GM21529 (cell line): ENCODE data around the gene MLX.

Experiments
- ATAC-seq: cut with Tn5 transposase; IDR thresholded peaks from one replicate; pipeline ENCODE4 v1.9.1; 2021; ENCODE audit not compliant: unreplicated experiment

MLX gene

DNA sequence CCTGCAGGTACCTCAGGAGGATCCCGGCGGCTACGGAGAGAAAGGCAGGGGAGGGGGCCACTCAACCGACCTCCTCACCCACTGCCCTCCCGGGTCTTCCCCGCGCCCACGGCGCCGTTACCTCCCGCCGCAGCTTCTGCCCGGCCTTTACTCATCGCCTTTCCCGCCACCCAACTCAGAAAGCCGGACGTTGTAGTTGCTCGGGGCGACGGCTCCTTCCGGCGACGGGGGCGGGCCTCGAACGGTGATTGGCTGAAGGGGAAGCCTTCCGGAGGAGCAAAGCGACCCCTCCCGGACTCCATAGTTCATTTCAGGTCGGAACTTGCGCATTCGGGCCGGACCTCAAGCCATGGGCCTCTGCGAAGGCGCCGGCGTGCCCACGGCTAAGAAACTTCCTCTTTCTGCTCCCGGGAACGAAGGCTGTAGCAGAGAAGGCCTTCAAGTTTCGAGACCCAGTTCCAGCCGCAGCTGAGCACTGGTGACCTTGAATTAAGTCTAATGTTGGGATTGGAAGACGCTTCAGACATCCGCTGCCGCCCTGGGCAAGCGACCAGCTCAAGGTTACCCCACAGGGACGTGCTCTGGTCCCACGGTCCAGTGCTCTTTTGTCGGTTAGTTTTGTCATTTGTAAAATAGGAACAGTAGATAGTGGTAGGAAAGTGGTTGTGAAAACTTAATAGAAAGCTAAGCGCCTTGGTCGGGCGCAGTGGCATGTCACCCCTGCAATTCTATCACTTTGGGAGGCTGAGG, 10.8 kb downstream of the MLX start, which contains the start of gene PSMC3IP:
PSMC3IP (minus strand) TSS at position 198 of the 750 bp plus-strand sequence; CDS start at position 155, 43 bp downstream.
- peak; percentile 69 for ATAC-seq

GRCh38 chr17:42578282-42578869, 11.5 kb downstream of the MLX start:
- peak; percentile 56 for ATAC-seq

GRCh38 chr17:42579794-42580551, 13.1 kb downstream of the MLX start:
- ATAC-seq, result no peak

GRCh38 chr17:42581744-42582270, 14.9 kb downstream of the MLX start:
- ATAC-seq, result no peak

DNA sequence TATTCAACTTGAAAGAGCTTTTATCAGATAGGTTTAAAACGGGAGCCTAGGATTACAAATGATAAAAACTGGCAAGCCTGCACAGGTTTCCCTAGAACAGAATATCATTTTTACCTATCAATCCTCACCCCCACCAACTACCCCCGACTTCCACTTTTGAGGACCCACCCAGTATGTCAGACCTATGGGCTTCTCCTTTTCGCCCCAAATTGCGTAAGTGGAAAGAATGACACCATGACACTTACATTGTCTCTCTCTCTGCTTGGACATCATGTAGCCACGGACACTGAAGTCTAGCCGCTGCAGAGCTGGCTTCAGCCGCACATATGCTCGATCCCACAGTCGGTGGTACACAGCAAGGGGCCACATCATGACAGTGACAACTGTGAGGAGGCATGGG, 18.0 kb downstream of the MLX start:
- ATAC-seq, result no peak

DNA sequence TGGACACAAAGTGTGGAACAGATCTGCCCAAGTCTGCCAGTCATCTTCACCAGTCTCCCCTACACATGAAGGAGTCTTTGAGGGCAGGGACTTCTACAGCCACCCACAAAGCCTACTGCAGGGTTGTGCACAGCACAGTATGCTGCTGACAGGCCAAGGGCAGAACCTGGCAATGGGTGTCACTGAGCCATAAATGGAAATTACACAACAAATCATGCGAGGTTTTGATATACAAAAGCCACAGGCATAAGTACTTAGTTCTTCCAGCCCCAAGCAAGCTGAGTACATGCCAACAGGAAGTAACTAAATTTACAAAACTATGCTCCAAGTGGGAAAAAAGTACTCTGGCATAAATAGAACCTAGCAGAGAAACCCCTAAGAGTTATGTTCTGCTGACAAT, 18.5 kb downstream of the MLX start:
- ATAC-seq, result no peak

GRCh38 chr17:42586514-42587230, 19.8 kb downstream of the MLX start:
- ATAC-seq, result peak; percentile 56

DNA sequence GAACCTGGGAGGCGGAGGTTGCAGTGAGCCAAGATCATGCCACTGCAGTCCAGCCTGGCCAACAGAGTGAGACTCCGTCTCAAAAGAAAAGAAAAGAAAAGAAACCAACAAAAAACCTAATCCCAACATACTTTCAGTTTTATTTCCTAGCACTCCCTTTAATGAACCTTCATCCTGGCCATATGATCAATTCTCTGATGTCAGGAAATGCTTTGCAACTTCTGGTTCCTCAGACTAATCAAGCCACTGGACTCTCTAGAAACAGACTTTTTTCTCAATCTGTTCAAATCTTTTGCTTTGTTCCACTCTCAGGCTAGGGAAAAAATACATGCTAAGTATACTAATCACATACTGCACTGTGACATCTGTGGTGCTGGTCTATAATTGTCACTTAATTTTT, 24.0 kb downstream of the MLX start:
- no peak for ATAC-seq

DNA sequence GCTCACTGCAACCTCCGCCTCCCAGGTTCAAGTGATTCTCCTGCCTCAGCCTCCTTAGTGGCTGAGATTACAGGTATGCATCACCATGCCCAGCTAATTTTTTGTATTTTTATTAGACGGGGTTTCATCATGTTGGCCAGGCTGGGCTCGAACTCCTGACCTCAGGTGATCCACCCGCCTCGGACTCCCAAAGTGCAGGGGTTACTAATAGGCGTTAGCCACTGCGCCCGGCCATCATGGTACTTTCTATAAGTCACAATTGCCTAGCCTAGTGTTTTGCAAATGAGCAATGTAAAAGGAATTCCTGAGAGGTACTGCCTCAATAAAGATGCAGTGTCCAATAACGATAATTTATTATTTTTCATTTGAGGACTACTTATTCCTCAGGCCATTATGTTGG, 24.5 kb downstream of the MLX start:
- no peak for ATAC-seq

DNA sequence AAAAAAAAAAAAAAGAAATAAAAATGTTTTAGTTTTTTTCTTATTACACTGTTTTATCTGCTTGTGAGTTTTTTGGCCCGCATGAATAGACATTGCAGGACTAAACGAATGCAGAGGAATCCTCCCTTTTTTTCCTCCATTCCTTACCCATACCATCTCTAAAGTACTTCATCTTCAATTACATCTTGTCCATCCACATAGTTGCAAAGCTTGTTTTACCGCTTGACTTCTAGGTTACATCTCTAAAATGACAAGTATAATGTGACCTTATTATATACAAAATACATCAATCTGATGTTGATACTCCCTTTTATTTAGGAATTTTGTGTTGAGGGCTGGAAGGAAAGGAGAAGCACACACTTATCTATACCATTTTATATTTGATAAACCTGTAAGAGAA, 29.5 kb downstream of the MLX start:
- ATAC-seq, result no peak

DNA sequence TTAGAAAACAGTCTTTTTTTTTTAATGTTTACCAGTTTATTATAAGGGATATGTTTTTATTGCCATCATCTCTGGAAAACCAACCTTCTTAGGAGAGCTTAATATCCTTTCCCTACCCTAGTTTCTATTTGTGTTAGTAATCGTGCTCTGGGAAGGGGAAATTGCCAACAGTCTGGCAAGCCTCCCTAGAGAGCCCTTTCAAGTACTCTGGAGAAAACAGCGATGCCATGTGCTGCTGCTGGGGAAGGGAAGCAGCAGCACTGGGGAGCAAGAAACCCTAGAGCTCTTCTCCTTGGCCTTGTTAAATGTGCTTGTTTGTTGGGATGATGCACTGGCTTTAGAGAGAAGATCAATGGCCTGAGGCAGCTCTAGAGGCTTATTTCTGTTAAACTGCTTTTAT, 32.0 kb downstream of the MLX start:
- ATAC-seq, result no peak

- no peak for ATAC-seq
These were observed 36.4 kb downstream of the MLX start for GRCh38 chr17:42603318-42603717.

DNA sequence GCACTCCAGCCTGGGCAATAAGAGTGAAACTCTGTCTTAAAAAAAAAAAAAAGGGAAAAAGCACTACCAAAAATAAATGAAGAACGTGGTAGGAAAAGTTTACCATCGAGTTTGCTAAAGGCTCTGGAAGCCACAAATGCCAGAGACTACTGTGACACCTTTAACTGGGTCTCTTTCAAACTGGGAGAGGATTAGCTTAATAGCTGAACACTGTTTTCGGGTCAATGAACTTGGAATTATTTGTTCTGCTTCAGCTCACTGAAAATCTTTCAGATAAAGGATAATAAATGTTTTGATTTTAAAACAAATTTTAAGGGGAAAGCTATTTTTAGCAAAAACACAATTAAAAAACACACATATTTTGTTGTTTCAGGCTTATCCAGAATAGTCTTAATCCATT, 40.9 kb downstream of the MLX start:
- ATAC-seq, result no peak

DNA sequence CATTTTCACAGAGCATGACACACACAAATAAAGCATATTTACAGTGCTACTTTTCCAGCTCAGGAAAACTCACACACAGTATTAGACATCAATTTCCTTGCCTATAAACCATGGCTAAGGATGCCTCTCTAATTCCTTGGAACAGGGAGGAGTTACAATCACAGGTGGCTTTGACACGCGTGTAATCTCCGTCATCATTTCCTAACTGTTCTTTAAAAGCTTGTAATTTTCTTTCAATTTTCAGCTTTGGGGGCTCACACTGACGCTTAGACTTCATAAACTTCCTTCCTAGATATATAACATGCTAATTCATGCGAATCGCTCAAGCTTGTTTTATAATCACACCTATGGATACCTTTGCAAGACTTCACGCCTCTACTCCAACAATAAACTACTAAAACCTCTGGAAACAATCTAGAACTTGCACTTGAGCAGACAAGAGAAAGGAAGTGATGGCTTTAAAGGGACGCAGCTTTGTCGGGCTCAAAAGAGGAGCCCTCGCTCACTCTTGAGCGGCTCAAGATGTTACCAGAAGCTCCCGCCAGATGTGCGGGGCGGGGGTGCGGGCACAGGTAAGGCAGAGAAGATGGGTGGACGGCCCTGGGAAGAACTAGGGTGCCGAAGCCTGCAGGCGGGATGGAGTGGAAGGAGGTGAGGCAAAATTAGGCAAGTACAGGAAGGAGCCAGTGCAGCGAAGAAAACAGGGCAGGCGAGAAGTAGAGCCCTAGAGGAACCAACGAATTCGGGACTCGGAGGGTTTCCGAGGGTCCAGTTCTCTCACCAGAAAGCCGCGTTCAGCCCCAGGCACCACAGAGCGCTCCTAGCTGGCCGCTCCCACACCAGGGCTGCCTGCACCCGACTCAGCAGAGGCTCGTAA, 41.6 kb downstream of the MLX start:
- ATAC-seq, result peak; percentile 42

DNA sequence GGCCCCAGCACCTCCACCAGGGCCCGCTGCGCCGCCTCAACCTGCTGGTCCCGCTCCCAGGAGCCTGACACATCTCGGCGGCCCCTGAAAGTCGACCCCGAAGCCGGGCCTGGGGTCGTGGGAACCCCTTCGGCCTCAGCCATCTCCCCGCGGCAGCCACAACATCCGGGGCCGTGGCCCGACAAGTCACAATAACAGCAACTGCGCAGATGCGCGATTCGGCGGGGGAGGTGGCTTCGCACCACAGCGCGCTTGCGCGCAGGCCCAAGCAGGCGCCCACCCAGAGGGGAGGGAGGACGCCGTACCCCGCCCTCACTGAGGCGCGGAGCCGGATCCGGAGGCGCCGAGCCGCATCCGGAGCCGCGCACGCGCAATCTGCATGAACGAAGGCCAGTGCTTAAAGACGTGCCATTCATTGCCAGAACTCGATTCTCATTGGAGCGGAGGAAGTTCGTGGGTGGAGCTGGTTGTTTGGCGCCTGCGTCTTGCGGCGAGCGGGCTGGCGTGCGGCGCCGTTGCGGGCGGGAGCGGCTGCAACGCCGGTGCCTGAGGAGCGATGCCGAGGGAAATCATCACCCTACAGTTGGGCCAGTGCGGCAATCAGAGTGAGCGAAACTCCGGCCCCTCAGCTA, 42.4 kb downstream of the MLX start, which contains the start of the genes RETREG3 and TUBG1:
RETREG3 (minus strand) TSS at position 193 of the 632 bp plus-strand sequence; CDS start at position 143, 50 bp downstream.
TUBG1 (plus strand) TSS at position 502 of the 632 bp plus-strand sequence; CDS start at position 557, 55 bp downstream.
- peak; percentile 77 for ATAC-seq

DNA sequence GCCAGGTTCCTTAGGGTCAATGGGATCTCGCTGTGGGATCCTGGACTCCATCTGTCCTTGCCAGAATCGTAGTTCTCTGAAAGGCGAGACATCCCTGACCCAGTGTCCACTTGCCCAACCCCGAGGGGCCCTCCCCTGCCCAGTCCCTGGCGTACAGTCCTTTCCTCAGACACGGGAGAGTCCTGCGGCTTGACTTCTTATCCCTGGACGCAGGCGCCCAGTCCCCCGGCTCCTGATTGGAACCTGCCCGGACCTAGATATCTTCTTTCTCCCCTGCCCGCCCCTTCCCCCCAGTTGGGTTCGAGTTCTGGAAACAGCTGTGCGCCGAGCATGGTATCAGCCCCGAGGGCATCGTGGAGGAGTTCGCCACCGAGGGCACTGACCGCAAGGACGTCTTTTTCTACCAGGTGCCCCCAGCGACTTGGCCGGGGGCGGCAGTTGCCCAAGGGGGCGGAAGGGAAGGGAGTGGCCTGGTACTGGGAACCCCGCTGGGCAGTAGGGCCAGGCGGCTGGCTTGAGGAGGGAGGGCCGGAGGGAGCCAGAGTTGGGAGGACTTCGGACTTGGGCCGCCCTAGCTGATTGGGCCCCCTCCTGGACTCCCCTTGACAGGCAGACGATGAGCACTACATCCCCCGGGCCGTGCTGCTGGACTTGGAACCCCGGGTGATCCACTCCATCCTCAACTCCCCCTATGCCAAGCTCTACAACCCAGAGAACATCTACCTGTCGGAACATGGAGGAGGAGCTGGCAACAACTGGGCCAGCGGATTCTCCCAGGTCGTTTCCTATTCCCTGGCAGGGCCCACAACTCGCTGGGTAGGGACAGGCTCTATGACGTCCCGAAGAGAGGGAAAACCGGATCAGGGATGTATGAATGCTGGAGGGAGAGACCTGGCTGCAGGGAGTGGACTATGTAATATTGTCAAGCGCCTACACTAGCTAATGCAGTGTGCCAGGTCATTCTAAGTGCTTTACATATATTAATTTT, 43.2 kb downstream of the MLX start:
- peak; percentile 9 for ATAC-seq

GRCh38 chr17:42612013-42612412, 45.1 kb downstream of the MLX start:
- no peak for ATAC-seq

DNA sequence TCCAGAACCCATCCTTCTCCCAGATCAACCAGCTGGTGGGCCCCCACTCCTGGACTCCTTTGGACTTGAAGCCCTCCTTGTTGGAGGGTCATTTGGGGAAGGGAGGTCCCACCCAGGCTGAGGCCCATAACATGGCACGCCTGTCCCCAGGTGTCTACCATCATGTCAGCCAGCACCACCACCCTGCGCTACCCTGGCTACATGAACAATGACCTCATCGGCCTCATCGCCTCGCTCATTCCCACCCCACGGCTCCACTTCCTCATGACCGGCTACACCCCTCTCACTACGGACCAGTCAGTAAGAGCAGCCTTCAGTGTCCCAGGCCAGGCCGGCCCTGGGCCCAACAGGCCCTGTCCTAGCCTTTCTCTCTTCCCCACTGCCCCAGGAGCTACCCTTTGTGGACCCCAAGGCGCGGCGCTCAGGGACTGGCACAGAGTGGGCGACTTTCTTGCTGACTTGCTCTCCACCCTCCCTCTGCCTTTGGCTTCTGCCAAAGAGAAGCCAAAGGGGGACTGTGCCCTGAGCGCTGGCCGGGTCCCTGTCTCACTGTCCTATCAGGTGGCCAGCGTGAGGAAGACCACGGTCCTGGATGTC, 46.9 kb downstream of the MLX start:
- ATAC-seq, result no peak
